ENCODE data around the gene MAGI1.

DNA sequence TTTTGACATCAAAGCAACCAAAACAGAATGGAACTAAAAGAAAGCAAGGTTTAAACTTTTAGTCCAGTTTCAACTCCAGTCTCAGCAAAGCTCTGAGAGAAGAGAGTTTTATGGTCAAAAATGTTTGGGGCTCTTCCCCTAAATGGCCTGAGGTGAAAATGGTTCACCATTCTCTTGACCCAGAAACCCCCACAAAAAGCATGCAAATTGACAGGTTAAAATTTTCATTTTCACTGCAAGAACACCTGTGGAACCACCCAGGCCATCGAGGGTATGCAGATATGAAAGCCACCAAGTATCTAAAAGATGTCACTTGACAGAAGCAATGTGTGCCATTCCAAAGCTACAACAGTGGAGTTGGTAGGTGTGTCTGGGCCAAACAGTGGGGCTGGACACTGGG is 195.0 kb downstream of the MAGI1 start:
- TF ChIP-seq CTCF (conservative IDR thresholded peaks at IDR 0.05 in 1 of 2, IDR thresholded peaks at IDR 0.05 in 1 of 2; ENCODE audit: low read depth in 1 of 2, low read length in 2 of 2) (no peak), EZH2 (IDR thresholded peaks at IDR 0.05; ENCODE audit: low read length, missing control alignments) (no peak)
